Left renal pelvis (tissue), 4 donors: ENCODE data around the gene CDH23. TPM values are rescaled to one million over a fixed set of nuclear protein-coding genes. Genes with fewer than 3 reads are reported as not detected.

ENCODE experiments used
- DNase-seq, 4 donors: peaks; one replicate each; pipeline ENCODE4 v3.0.0-alpha.2; 2013; ENCODE audit warnings: low read depth in 4 of 4, low spot score in 3 of 4
- polyA plus RNA-seq, 4 donors: library from polyadenylated mRNA; unstranded; fragments of 120-200 nt; gene quantifications; one replicate each; pipeline ENCODE4 v1.2.1, GENCODE V29; 2013; ENCODE audit not compliant: insufficient read length in 4 of 4

CDH23 gene
- polyA plus RNA-seq, 4 donors = 1.5 to 28.3 (median 2.7) TPM

DNA sequence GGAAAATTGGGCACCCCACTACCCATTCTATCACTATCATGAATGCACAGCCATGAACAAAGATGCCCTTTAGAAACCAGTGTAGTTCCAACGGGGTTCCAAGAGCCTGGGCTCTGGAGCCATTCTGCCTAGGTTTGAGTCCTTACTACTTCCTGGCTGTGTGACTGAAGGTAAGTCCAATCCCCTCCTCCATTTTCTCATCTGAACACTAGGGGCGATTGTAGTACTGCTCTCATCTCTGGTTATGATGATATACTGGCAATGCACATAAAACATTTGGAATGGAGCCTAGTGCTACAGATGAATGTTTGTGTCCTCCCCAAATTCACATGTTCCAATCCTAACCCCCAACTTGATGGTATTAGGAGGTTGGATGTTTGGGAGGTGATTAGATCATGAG is 28.1 kb upstream of the CDH23 start:
- DNase-seq = no peak

GRCh38 chr10:71369602-71370001 is 27.1 kb upstream of the CDH23 start:
- no peak for DNase-seq

DNA sequence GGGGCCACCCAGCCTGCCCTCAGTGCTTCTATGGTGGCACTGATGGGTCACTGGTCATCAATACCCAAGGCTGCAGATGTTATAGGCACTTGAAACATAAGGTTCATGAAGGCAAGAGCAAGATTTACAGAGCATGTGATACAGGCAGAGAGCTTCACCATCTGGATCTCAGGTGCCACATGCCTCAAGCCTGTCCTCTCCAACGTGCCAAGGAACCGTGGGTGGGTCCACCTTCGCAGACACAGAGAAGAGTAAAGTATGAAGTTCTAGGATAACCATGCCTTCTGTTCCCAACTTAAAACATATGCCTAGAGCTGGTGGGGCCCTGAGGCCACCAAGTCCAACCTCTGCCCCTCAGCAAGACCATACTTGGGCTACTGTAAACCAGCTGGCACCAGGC is 26.7 kb upstream of the CDH23 start:
- DNase-seq = no peak

GRCh38 chr10:71371750-71372166 is 25.0 kb upstream of the CDH23 start:
- no peak for DNase-seq

DNA sequence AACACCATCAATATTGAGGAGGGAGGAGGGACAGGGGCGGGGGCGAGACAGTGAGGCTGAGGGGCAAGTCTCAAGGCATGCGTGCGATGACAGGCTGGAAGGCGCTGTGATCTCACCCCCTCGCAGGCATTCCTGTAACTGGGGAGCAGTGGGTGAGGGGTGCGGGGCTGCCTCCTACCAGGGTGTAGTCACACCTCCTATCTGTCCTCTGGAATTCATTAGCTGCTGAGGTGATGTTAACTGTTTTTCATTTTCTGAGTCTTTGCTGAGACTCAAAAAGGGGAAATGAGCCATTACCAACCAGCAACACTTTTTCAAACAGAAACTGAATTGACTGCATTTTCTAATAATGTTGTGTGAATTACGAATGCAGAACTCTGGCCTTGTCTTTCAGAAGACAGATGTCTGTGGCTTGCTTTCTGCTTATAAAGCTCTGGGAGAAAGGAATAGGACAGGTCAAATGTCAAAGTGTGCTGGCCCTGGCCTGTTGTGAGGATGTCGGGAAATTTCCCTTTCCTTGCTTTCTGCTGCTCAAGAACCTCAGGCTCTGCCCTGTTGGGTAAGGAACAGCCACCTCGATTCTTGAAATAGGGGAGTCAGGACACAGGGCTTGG is 23.7 kb upstream of the CDH23 start:
- no peak for DNase-seq

GRCh38 chr10:71374481-71375233 is 22.1 kb upstream of the CDH23 start:
- no peak for DNase-seq

GRCh38 chr10:71375952-71376351 is 20.8 kb upstream of the CDH23 start:
- DNase-seq = no peak

DNA sequence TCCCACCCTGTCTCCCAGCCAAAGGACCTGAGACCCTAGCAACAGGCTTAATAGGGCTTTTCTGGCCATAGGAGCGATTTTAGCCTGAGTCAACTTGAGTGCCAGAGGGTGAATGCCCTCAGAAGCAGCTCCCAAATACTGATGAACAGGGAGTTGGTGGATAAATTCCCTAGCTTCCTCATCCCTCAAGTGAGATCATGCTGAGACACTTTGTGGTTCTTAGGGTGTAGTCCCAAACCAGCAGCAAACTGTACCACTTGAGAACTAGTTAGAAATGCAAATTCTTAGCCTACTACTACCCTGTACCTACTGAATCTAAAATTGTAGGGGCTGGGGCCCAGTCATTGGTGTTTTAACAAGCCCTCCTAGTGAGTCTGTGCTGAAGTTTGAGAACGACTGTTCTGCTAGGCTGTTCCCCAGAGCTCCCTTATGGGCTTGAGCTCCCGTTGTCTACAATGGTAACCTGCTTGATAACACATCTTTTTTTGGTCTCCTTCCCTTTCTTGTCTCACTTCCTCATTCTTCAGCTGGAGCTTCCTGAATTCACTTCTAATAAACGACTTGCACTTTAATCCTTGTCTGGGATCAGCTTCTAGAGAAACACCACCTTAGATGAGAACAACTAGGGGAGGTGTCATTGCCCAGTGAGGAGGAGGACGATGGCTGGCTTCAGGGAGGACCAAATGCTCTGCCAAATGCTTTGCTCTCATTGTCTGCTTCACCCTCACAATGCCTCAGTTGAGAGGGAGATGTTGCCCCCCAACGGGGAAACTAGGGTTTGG is 18.2 kb upstream of the CDH23 start:
- DNase-seq = no peak

GRCh38 chr10:71379118-71379766 is 17.5 kb upstream of the CDH23 start:
- no peak for DNase-seq

GRCh38 chr10:71380841-71381240 is 15.9 kb upstream of the CDH23 start:
- no peak for DNase-seq

GRCh38 chr10:71381611-71382010 is 15.1 kb upstream of the CDH23 start:
- no peak for DNase-seq

DNA sequence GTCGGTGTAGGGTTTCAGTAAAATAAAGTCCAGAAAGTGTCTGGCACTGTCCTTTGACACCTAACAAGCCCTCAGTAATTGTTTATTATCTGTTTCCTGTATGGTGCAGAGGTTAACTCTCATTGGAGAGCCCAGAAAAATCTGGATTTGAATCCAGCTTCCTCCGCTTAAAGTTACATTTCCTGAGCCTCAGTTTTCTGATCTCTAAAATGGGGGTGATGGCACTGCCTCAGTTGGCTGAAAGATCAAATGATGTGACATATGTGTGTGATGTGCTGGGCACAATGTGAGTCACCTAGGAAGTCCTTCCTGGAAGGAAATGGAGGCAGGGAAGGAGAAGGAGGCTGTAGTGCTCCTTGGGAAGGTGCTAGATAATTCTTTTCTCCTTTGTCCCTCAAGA is 14.7 kb upstream of the CDH23 start:
- no peak for DNase-seq

DNA sequence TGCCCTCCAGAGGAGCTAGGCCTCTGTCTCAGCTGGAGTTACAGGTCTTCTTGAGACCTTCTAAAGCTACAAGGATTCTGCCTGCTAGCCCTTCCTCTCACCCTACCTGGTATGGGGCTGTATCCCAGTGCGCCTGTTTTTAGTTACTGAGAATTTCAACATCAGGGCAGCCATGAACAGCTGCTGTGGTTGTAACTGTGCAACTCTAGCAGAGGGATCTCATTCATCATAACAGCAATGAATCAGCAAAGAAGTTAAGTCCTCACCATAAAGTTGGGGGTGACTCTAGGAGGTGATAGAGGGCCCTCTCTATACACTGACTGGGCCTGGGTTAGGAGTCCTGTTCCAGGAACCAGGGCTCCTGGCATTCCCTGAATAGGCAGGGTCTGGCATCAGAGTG is 14.0 kb upstream of the CDH23 start:
- no peak for DNase-seq

DNA sequence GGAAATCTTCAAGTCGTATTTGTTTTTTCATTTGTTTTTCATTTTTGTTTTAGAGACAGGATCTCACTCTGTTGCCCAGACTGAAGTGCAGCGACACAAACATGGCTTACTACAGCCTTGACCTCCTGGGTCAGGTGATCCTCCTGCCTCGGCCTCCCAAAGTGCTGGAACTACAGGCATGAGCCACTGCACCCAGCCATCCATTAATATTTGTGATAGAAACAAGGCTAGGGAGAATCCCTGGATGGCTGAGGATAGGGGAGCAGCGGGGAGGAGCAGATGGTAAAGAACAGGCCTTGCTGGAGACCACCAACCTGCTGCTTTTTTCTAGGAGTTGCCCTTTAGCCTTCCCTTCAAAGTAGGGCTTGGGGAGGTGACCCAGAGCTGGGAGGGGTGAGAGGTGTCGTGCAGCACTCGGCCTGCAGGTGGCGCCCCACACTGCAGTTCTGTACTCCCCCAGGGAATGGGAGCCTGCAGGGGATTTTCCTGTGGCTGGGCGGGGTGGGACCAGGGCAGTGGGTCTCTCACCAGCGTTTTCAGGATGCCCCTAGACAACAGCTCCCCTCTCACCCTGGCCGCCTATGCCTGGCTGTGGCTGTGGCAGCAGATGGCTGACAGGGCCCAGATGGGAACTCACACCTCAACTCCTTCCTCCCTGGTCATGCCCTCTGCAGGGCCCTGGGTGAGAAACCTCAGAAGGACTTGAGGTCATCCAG is 12.6 kb upstream of the CDH23 start:
- no peak for DNase-seq

DNA sequence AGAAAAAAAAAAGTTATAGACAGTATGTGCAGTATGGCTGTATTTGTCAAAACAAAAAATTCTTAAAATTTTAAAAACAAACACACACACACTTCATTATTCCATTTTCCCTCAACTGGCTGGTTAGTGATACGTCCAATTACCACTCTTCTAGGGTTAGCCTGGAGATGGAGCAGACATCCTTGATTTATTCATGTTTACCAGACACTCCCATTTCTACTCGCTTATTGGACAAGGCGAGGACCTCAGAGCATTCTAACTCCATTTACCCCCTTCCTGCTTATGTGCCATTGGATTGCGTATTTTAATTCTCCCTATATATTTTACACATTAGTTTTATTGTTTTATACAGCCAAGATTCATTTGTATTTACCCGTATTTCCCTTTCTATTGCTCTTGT is 8.5 kb upstream of the CDH23 start:
- no peak for DNase-seq

GRCh38 chr10:71388583-71389310 is 8.0 kb upstream of the CDH23 start:
- no peak for DNase-seq

- no peak for DNase-seq
Measured at GRCh38 chr10:71389768-71390460, 6.8 kb upstream of the CDH23 start.

GRCh38 chr10:71390461-71390835 is 6.3 kb upstream of the CDH23 start:
- DNase-seq = no peak

DNA sequence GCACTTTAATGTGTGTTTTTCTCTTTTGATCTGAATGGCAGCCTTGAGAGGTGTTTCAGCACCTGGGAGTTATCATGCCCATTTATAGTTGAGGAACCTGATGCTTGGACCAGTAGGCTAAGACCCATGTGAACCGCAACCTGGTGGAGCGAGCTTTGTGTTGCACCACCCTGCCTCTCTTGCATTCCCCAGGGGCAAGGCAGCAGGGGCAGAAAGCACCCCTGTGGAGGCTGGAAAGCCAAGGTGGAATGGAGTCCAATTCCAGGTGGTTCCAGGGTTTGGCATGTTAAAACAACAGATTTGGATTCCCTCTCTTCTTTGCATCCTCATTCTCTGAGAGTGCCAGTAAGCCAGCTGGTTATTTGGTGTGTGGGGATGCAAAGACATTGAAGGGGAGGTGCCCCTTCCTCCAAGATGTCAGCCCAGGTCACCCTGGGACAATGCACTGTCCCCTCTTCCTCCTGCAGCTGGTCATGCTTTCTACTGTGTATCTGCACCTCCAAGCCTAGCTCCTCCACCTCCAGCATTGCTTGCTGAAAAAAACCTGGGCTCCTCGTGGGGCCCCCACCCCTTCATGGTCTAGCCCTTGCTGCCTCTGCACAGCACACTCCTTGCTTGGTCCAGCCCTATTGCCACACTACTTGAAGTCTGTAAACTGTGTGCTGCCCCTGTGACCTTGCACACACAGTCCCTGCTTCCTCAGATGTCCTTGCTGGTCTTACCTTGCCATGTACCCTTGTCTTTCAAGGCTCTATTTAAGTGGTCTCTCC is 5.6 kb upstream of the CDH23 start:
- no peak for DNase-seq
